GM19099 (cell line): Measurements from ENCODE around the gene CD302.

ENCODE experiments used
- POLR2A ChIP-seq: IDR thresholded peaks from 3 replicates; pipeline ENCODE4 v1.6.1; 2011; ENCODE audit warnings: low read depth; ENCODE audit not compliant: insufficient read length; ENCODE audit errors: extremely low read depth

Gene CD302, protein sequence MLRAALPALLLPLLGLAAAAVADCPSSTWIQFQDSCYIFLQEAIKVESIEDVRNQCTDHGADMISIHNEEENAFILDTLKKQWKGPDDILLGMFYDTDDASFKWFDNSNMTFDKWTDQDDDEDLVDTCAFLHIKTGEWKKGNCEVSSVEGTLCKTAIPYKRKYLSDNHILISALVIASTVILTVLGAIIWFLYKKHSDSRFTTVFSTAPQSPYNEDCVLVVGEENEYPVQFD

DNA sequence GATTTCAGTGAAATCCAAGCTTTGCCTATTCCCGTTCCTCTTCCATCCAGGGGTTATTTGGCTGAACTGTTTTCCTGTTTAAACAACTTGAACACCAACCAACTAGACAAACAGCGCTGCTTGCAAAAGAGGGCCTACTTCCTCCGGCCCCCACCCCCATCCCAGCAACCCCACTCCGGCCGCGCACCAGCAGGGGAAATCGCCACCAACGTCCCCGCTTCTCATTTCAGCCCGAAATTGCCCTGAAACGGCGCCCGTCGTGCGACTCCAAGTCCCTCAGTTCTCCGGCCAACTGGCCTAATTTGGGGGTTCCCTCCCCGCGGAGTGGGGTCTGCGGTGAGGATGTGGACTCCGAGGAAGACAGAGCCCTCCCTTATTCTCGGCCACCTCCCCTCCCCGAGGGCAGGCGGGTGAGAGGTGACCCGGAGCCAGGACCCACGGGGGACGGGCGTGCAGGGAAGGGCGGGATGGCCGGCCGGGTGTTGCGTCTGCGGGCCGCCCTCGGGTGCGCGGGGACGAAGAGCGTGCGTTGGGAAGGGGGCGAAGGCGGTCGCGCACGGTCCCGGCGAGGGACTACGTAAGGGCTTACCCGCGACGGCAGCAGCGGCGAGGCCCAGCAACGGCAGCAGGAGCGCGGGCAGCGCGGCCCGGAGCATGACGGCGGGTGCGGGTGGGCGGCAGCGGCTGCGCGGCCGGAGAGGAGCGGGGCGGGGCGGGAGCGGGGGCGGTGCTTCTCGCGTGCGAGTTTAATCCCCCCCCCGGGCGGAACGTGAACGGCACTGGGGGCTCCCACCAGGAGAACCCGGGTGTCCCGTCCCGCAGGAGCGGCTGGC is at the start of gene CD302:
Gene CD302 (minus strand): TSS at position 666 of the 833 bp plus-strand sequence. CDS start 10 bp downstream, at position 656.
- TF ChIP-seq POLR2A: peak; percentile 50

DNA sequence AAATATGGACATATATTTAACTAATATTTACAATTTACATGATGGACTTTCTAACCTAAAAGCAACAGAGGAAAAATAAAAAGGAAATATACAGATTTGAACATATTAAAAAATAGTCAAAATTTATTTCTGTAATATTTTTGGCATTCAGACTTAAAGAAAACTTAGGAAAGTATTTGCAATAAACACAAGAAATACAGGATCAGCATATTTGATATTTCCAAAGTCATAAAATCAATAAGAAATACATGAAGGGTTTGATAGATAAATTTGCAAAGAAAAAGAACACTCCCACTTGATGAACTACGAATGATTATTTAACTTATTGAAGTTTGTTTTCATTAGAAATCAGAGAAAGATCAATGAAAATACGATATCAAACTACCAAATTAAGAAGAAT is 48.6 kb upstream of the CD302 start:
- no peak for TF ChIP-seq POLR2A

DNA sequence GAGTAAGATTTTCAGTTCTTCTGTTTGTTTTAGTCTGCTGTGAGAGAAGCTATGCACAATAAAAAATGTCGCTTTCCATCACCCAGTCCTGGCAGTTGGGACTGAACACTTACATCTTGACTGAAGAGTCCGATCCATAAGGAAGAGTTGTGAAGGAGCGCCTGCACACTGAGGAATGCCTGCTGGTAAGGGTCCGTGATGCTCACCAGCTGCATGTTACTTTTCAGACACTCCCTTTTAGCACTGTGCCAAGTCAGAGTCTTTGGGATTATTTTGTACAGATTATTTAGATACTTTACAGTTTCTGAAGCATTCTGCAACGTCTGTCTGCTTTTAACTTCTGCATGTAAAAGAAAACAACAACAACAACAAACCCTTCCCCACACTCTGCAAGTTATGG is 42.6 kb upstream of the CD302 start:
- no peak for TF ChIP-seq POLR2A

DNA sequence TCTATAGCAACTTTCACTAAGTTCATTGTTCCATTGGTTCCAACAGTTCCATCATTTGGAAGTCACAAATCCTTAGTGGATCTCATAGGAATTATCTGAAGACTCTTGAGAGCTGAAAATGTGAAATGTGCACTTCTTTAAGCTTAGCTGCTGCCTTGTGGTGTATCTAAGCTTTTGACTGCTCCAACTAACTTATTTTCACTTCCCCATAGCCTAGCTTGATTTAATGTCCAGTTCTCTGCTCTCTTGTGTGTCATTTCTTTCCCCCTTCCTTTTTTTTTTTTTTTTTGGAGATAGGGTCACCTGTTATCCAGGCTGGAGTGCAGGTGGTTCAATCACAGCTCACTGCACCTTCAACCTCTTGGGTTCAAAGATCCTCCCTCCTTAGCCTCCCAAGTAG is 34.9 kb upstream of the CD302 start:
- no peak for TF ChIP-seq POLR2A

DNA sequence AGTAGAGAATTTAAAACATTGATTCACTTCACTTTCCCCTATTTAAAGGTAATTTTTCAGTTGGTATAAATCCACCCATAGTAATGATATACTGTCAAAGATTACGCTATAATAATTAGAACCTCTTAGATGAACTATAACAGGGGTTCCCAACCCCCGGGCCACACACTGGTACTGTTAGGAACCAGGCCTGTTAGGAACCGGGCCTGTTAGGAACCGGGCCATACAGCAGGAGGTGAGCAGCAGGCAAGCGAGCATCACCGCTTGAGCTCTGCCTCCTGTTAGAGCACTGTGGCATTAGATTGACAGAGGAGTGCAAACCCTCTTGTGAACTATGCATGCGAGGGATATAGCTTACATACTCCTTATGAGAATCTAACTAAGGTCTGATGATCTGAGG is 34.0 kb upstream of the CD302 start:
- TF ChIP-seq POLR2A: no peak

DNA sequence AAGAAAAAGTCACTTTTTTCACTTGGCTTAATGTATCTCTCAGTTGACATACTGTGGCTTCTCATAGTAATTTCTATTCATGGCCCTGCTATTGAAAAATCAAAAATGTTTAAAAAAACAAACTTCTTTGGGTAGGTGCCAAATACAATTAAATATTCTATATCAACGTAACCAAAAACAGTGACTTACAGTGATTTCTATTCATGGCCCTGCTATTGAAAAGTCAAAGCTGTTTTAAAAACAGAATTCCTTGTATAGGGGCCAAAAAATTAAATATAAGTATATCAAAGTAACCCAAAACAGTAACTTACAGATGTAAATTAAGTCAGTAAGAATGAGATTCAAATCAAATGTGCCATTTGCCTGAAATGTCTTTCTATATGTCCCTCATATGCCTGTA is 31.4 kb upstream of the CD302 start:
- TF ChIP-seq POLR2A: no peak

DNA sequence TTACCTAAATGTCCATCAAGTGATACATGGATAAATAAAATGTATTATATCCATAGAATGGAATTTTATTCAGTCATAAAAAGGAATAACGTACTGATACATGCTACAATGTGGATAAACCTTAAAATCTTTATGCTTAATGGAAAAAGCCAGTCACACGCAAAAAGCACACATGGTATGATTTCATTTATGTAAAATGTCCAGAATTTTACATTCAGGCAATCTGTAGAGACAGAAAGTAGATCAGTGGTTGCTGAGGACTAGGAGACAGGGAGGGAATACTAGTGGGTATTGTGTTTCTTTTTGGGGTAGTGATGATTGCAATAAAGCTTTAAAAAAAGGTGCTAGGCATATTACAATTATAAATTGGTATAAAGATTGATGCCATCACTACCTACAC is 30.7 kb upstream of the CD302 start:
- no peak for TF ChIP-seq POLR2A

DNA sequence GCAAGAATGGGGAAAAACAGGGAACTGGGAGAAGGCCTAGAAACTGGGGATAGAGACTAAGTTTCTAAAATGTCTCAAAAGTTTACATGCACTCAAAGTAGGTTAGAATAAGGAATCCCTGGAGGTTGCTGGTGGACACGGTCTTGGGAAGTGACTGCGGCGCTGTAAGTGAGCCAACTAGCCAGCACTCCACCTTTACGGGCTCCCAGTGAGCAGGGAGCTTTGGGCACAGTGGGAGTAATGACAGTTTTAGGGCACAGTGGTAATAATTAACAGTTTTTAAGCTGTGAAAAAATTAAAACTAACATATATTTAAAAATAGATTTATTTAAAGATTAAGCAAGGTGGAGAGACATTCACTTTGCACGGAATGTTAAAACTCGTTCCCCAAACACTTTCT is 20.9 kb upstream of the CD302 start:
- no peak for TF ChIP-seq POLR2A

DNA sequence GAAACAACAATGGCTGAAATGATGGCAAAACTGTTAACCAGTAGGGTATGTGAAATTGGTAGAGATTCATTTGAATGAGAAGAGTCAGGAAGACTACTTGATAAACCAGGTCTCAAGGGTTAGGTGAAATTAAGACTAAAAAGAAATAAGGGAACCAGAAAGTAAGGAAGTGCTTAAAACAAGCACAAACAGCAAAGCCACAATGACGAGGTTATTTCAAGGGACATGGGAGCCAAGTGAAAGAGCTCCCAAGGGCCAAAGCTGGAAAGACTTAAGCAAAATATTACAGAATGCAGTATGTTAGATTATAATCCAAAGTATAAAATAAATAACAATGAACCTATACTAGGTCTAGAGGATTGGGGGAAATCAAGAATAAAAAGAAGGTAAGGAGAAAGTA is 19.3 kb upstream of the CD302 start:
- TF ChIP-seq POLR2A: no peak

DNA sequence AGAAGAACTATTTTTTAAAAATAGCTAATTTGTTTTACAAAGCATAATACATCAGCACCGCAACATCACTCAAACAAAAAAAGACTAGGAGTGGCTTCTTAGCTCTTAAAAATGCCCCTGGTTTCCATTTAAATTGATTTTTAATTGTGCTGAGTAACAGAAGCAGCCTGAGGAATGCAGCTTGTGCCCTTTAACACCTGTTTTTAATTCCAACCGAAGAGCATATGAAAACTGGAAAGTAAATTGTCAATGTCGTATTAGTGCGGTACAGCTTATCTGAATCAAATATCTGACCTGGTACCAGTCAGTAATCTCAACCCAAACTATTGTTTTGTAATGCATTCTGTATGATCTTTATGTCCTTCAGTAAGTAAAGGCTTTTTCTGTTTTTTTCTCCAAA is 13.2 kb upstream of the CD302 start:
- TF ChIP-seq POLR2A: no peak

DNA sequence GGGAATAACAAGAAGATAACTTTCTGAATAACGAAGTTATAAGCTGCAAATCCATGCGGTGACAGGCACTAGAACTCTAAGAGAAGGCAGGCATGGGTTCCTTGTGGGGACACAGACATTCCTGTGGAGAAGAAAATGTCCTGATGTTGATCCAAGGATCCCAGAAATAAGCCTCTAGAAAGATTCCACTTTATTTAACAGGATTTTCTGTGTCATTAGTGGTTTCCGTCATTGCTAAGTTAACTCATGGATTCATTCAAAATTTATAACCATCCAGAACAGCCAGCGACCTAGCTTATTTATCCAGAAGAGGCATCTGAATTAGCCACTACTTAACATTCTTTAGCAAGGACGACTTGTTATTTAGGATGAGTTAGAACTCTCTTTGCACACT is 10.0 kb upstream of the CD302 start:
- no peak for TF ChIP-seq POLR2A

DNA sequence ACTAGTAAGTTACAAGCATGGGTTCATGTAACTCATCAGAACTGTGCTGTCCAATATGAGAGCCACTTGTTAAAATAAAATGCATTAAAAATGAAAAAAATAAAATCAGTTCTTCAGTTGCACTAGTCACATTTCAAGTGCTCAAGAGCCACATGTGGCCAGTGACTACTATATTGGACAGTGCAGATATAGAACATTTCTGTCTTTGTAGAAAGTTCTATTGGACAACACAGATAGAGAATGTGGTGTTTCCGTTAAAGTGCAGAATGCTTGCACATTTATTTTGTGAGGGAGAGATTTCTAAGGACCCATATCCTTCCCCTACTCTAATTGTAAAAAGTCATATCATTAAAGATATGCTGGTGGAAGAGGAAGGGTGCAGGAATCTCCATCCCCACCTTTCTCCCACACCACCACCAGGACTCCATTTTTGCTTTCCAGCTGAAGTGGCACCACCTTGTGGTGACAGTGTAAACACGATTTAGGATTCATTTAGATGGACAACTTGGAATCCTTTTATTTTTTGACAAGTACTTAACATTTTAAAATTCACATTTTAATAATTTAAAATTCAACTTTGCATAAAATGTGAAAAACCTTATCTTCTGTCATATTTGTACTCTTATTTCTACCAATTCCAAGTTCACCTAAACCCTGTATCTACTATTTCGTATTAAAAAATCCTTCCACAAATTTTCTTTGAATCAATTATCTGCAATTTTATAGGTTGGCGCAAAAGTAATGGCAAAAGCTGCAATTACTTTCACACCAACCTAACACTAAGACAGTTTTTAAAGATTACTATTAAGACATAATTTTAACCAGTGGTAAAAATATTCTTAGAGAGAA is 9.4 kb upstream of the CD302 start:
- no peak for TF ChIP-seq POLR2A

DNA sequence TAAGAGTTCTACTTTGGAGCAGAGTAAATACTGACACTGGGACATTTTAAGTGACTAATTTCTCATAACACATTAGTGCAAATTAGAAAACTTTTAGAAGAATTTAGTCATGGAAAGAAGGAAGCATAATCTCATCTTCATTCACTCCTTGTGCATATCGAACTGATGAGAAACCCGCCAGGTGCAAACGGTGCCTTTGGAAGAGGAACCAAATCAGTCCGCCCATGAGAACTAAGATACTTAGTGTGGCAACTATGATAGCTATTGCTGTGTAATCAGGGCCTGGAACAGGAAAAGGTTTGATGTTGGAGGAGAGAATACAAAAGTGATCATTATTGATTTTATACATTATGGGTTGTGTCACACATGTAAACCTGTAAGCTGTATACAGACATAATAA is 6.9 kb upstream of the CD302 start:
- no peak for TF ChIP-seq POLR2A

DNA sequence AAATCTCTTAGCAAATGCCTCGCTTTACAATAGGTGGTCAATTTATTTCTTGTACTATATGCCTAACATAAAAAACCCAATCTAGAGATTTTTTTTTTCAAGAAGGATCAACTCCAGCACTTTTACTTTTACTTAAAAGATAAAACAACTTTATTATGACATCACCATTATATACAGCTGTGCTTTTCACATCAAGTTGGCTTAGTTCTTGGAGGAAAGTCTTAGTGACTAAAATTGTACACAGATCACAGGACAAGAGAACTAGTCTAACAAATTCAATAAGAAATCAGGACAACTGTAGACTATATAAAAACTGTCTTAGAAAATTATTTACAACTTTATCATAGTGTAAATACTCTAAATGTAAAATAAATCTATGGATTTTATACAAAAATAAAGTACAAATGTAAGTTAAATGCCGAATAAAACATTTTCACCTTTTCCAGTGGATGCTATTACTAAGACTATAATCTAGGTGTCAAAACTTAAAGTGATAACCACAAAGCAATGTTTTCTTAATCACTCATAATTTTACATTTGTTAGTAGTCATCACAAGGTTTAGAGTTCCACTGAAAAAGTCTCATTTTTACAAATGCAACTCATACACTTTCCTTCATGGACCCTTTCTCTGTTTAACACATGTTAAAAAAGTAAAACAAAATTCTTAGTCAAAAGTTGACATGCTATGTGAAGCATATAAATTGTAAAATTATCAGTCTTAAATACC is 5.4 kb upstream of the CD302 start:
- no peak for TF ChIP-seq POLR2A

DNA sequence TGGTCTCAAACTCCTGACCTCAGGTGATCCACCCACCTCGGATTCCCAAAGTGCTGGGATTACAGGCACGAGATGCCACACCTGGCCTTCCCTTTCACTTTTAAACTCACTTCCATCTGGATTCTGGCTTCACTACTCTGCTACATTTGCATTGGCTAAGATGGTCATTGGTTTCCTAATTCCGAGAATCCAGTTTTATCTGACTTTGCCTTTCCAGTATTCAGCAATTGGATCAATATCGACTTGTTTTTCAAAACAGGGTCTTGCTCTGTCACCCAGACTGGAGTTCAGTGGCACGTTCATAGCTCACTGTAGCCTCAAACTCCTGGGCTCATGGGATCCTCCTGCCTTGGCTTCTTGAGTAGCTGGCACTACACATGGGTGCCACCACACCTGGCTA is 4.7 kb upstream of the CD302 start:
- no peak for TF ChIP-seq POLR2A
